GM12878 (cell line): ENCODE results near the gene KIAA1217. TPM values are rescaled to one million over a fixed set of nuclear protein-coding genes. Genes with fewer than 3 reads are reported as not detected.
A peak's percentile ranks its signal among the peaks of the same experiment; 100 is the strongest.

Experiments used
- ATAC-seq: fragments of 200-7000 bp; cut with Tn5 transposase; 3 replicates; pipeline ENCODE4 v1.9.1; 2020; ENCODE audit warnings: mild to moderate bottlenecking, moderate library complexity
- BruUV-seq: library from RNA; stranded (reverse); fragments of 400-500 nt; replicated peaks from 2 replicates; lab custom pipeline; 2021; lab: Mats Ljungman, UMichigan
- CTCF ChIA-PET: fragments of 300-600 bp; sonication (Branson Sonifier 250); formaldehyde crosslinking; extraction: SDS; loops from one replicate; lab custom pipeline; 2021; ENCODE audit warnings: inconsistent platforms; lab: Yijun Ruan, JAX
- POLR2A ChIA-PET: fragments of 350-600 bp; formaldehyde crosslinking; extraction: SDS; loops from one replicate; lab custom pipeline; 2021; ENCODE audit warnings: inconsistent platforms; lab: Charles Lee
- RAD21 ChIA-PET: fragments of 300-600 bp; sonication (Branson Sonifier 250); formaldehyde crosslinking; loops from one replicate; lab custom pipeline; 2023; ENCODE audit warnings: antibody characterized with exemption; ENCODE audit not compliant: unreplicated experiment; lab: Charles Lee
- SMC1A ChIA-PET: fragments of 300-600 bp; sonication (Branson Sonifier 250); formaldehyde crosslinking; loops from one replicate; lab custom pipeline; 2023; ENCODE audit not compliant: unreplicated experiment, uncharacterized antibody; lab: Charles Lee
- DNase-seq: peaks from one replicate; pipeline ENCODE4 v3.0.0-alpha.2; 2011; ENCODE audit warnings: low read depth, low spot score
- FAIRE-seq: peaks from 3 replicates; lab custom pipeline; 2011; peaks lifted over from hg19 to GRCh38; lab: Jason Lieb, UNC
- H2AFZ ChIP-seq: 2 replicates; pipeline ENCODE4 v1.6.0; 2011; ENCODE audit warnings: low read depth, low read length, control low read depth; ENCODE audit not compliant: control insufficient read depth
- H3K27ac ChIP-seq: 2 replicates; pipeline ENCODE4 v1.5.1; 2011; ENCODE audit warnings: control low read depth; ENCODE audit not compliant: control insufficient read depth, insufficient read depth
- H3K27me3 ChIP-seq, 2 experiments: replicated peaks in 1 of 2; 2 replicates each; pipeline versions ENCODE4 v1.6.0 to v1.6.1; 2011; ENCODE audit warnings: low read length in 1 of 2; ENCODE audit not compliant: control insufficient read depth in 2 of 2, insufficient read depth in 2 of 2
- H3K36me3 ChIP-seq, 2 experiments: 2 replicates each; pipeline ENCODE4 v1.5.1; 2011; ENCODE audit warnings: low read length in 1 of 2; ENCODE audit not compliant: control insufficient read depth in 2 of 2, insufficient read depth in 2 of 2
- H3K4me1 ChIP-seq: 2 replicates; pipeline ENCODE4 v1.6.1; 2011; ENCODE audit warnings: mild to moderate bottlenecking, low read length, moderate library complexity, mixed read lengths; ENCODE audit not compliant: control insufficient read depth, insufficient read depth
- H3K4me2 ChIP-seq: 2 replicates; pipeline ENCODE4 v1.6.0; 2011; ENCODE audit warnings: control low read depth; ENCODE audit not compliant: control insufficient read depth, insufficient read depth
- H3K4me3 ChIP-seq: fragments of 200-600 bp; sonication (generic); 2 replicates; pipeline ENCODE4 v1.5.1; 2016
- H3K79me2 ChIP-seq: 2 replicates; pipeline ENCODE4 v1.6.0; 2011; ENCODE audit warnings: low read length; ENCODE audit not compliant: control insufficient read depth, insufficient read depth
- H3K9ac ChIP-seq: 2 replicates; pipeline ENCODE4 v1.8.0; 2011; ENCODE audit warnings: low read length, control low read depth, mixed read lengths; ENCODE audit not compliant: control insufficient read depth, insufficient read depth
- H3K9me3 ChIP-seq: replicated peaks from 3 replicates; pipeline ENCODE4 v1.5.1; 2011; ENCODE audit warnings: mild to moderate bottlenecking, low read length; ENCODE audit not compliant: control insufficient read depth, insufficient read depth
- H4K20me1 ChIP-seq: 2 replicates; pipeline ENCODE4 v1.6.0; 2011; ENCODE audit not compliant: control insufficient read depth, insufficient read depth
- ATF3 ChIP-seq: IDR thresholded peaks from 2 replicates; pipeline ENCODE4 v1.6.1; 2011; ENCODE audit warnings: low read depth, mild to moderate bottlenecking, low read length, moderate library complexity, borderline replicate concordance; ENCODE audit errors: extremely low read depth
- BACH1 ChIP-seq: fragments of 450-650 bp; IDR thresholded peaks from 2 replicates; pipeline ENCODE4 v1.6.1; 2017; ENCODE audit warnings: mild to moderate bottlenecking, borderline replicate concordance
- CEBPB ChIP-seq, 2 experiments: fragments of 150-350 bp in 1 of 2; IDR thresholded peaks; 2 replicates each; pipeline ENCODE4 v1.6.1; 2012 to 2014; ENCODE audit warnings: low read depth in 2 of 2, low read length in 2 of 2, borderline replicate concordance in 1 of 2, inconsistent platforms in 1 of 2
- CHD4 ChIP-seq: fragments of 200-600 bp; sonication (generic); IDR thresholded peaks from 2 replicates; pipeline ENCODE4 v1.6.1; 2016; ENCODE audit warnings: mild to moderate bottlenecking
- GATAD2B ChIP-seq: fragments of 450-650 bp; conservative IDR thresholded peaks from 2 replicates; pipeline ENCODE4 v1.6.1; 2017; ENCODE audit warnings: low read depth, mild to moderate bottlenecking, moderate library complexity
- HDAC2 ChIP-seq: fragments of 200-600 bp; sonication (generic); IDR thresholded peaks from 2 replicates; pipeline ENCODE4 v1.6.1; 2017
- JUNB ChIP-seq: IDR thresholded peaks from 2 replicates; pipeline ENCODE4 v1.6.1; 2016; ENCODE audit warnings: antibody characterized with exemption, mild to moderate bottlenecking
- MEF2B ChIP-seq: fragments of 450-650 bp; IDR thresholded peaks from 2 replicates; pipeline ENCODE4 v1.6.1; 2018; ENCODE audit warnings: mild to moderate bottlenecking, moderate library complexity; ENCODE audit not compliant: partially characterized antibody, poor library complexity, severe bottlenecking
- NR2F1 ChIP-seq: fragments of 450-650 bp; conservative IDR thresholded peaks from 2 replicates; pipeline ENCODE4 v1.6.1; 2017; ENCODE audit warnings: mild to moderate bottlenecking
- PAX5 ChIP-seq: IDR thresholded peaks from 2 replicates; pipeline ENCODE4 v1.6.1; 2011; ENCODE audit warnings: low read depth, low read length, borderline replicate concordance
- PAX8 ChIP-seq: fragments of 450-650 bp; IDR thresholded peaks from 2 replicates; pipeline ENCODE4 v1.6.1; 2017; ENCODE audit warnings: mild to moderate bottlenecking, moderate library complexity
- POLR2AphosphoS2 ChIP-seq: IDR thresholded peaks from 2 replicates; pipeline ENCODE4 v1.6.1; 2011; ENCODE audit warnings: low read depth, mild to moderate bottlenecking, low read length, improper control_type of control experiment, moderate library complexity
- RAD21 ChIP-seq: IDR thresholded peaks from 2 replicates; pipeline ENCODE4 v1.6.1; 2011; ENCODE audit warnings: mild to moderate bottlenecking, low read depth, low read length, moderate library complexity; ENCODE audit not compliant: insufficient read depth
- SIX5 ChIP-seq: IDR thresholded peaks from 2 replicates; pipeline ENCODE4 v1.6.1; 2011; ENCODE audit warnings: mild to moderate bottlenecking, low read depth, low read length, moderate library complexity; ENCODE audit not compliant: severe bottlenecking
- ZNF274 ChIP-seq: IDR thresholded peaks from one replicate; pipeline ENCODE4 v1.8.0; 2011; ENCODE audit not compliant: insufficient read length, insufficient read depth
- WGBS: methylation state at CpG from one replicate; pipeline ENCODE4 v1.1.6; 2016; ENCODE audit warnings: low lambda C conversion rate; ENCODE audit not compliant: insufficient replicate concordance, insufficient coverage; ENCODE audit errors: missing lambda C conversion rate; 5-methylcytosine and 5-hydroxymethylcytosine counted together
- in situ Hi-C: fragments of 300-500 bp; cut with MboI; formaldehyde crosslinking; loops from 9 replicates; pipeline ENCODE4 v1.14.3; 2018; ENCODE audit warnings: mixed read lengths
- intact Hi-C: fragments of 100-400 bp; cut with micrococcal nuclease; formaldehyde crosslinking; loops from one replicate; pipeline ENCODE4 v1.14.2; 2022; ENCODE audit not compliant: unreplicated experiment
- polyA plus RNA-seq, 11 experiments: library from polyadenylated mRNA; depleted of rRNA in 4 of 11; unstranded in 6 of 11; stranded (reverse) in 5 of 11; fragments of >200 nt; fragmentation: Nextera tagmentation in 4 of 11; fragmentation: Illumina TruSeq in 1 of 11; extraction: Ambion mirVana in 4 of 11; extraction: Trizol in 1 of 11; gene quantifications; 1 replicate in 1 of 11; 2 replicates in 10 of 11; pipeline versions ENCODE4 v1.2.1 to v1.2.3, GENCODE V29; 2011 to 2016; ENCODE audit warnings: inconsistent platforms in 2 of 11, missing spikeins in 2 of 11, low read depth in 1 of 11
- total RNA-seq, 4 experiments: library from RNA; depleted of rRNA in 3 of 4; stranded (reverse); fragments of >200 nt in 3 of 4; fragmentation: Illumina TruSeq in 1 of 4; extraction: Trizol in 1 of 4; gene quantifications; 2 replicates each; pipeline versions ENCODE4 v1.2.1 to v1.2.3, GENCODE V29; 2013 to 2021

KIAA1217 gene
- total and polyA plus RNA-seq, 10 of the 15 experiments (the other 5 are each of a cell fraction or from before 2014, with no cell fraction given): 0.57 to 3.8 (median 2.1) TPM

DNA sequence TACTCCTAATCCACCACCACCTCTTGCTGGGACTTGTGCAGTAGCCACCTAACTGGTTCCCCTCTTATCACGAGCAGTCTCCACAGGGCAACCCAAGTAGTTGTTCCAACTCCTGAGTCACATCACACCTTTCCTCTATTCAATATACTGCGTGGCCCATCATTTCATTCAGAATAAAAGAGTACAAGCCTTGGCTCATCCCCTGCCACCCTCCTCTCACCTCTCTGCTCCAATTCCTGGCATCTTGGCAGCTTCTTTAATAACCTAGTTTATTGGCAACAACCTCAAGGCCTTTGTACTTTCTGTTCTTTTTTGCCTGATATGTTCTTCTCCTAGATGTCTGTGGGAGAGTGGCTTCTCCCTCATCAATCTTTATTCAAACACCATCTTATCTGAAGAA, 199.4 kb downstream of the KIAA1217 start:
- ChIA-PET SMC1A (no interaction called here), RAD21 (no interaction called here), POLR2A (no interaction called here), CTCF (interaction anchor here (1.6 kb wide), 1 partner anchor 20 kb away, joined by 5 read pairs; no protein-coding TSS in a partner anchor)
- no peaks in the 10 kb centered on the region for H3K27me3 ChIP-seq
- no peak overlapping the region for H3K27ac ChIP-seq
- DNase-seq (no peak), ATAC-seq (no peak), FAIRE-seq (no peak)
- H3K79me2 ChIP-seq: no peaks in the 10 kb centered on the region
- H3K9ac ChIP-seq: no peak overlapping the region
- H2AFZ ChIP-seq: no peak overlapping the region
- in situ Hi-C loops: no loop called here
- WGBS: 19% methylated on average over 2 of the region's 2 CpGs
- no peaks in the 10 kb centered on the region for H4K20me1 ChIP-seq
- BruUV-seq: no TSS peak
- TF ChIP-seq BACH1: no peak
- TF ChIP-seq HDAC2: no peak
- TF ChIP-seq JUNB: no peak
- no peak for TF ChIP-seq NR2F1
- TF ChIP-seq SIX5: no peak
- no peaks in the 10 kb centered on the region; the same call in 2 of the 3 replicates for H3K9me3 ChIP-seq
- H3K4me1 ChIP-seq: no peaks in the 10 kb centered on the region
- H3K36me3 ChIP-seq: no peaks in the 10 kb centered on the region
- no peak overlapping the region for H3K4me3 ChIP-seq
- intact Hi-C loops: no loop called here
- no peak overlapping the region for H3K4me2 ChIP-seq

DNA sequence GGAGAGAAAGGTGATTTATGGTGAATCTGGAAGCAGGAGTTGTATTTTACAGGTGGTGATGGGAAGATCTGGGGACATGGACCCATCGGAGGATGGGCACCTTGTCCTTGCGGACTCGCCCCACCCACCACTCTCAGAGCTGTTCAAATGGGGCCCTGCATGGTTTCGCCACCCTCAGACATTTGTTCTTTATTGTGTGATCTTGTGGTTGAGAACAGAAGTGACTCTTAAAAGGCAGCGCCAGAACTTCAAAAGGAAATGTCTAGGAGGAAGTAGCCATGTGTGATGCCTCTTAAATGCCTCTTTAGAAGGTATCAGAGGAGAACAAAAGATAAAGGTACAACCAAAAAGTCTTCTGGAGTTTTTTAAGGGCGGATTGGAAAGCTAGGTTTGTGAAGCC, 205.7 kb downstream of the KIAA1217 start:
- no peak overlapping the region for H3K4me2 ChIP-seq
- H3K36me3 ChIP-seq: no peaks in the 10 kb centered on the region
- peaks cover 3% of the 10 kb centered on the region; the same call in 2 of the 3 replicates for H3K9me3 ChIP-seq
- SMC1A ChIA-PET: interaction anchor here (1.0 to 1.6 kb wide), 5 partner anchors 9 to 16 kb away, joined by 3 to 6 read pairs (median 3); no protein-coding TSS in a partner anchor
- no peaks in the 10 kb centered on the region for H3K79me2 ChIP-seq
- RAD21 ChIA-PET: interaction anchor here (1.4 kb wide), 1 partner anchor 27 kb away, joined by 3 read pairs; no protein-coding TSS in a partner anchor
- 16% methylated on average over 6 of the region's 6 CpGs for WGBS
- H4K20me1 ChIP-seq: no peaks in the 10 kb centered on the region
- H3K4me3 ChIP-seq: no peak overlapping the region
- no peaks in the 10 kb centered on the region for H3K4me1 ChIP-seq
- H3K27me3 ChIP-seq: no peaks in the 10 kb centered on the region
- H3K9ac ChIP-seq: no peak overlapping the region
- in situ Hi-C loops (no loop called here), intact Hi-C loops (no loop called here)
- DNase-seq: no peak
- no peak overlapping the region for H2AFZ ChIP-seq
- CTCF ChIA-PET: interaction anchor here (0.6 kb wide), 1 partner anchor 77 kb away, joined by 3 read pairs; no protein-coding TSS in a partner anchor
- POLR2A ChIA-PET: interaction anchor here (0.7 to 0.9 kb wide), 3 partner anchors 9 to 856 kb away, joined by 3 to 4 read pairs (median 3); no protein-coding TSS in a partner anchor
- H3K27ac ChIP-seq: no peak overlapping the region
- ATAC-seq: peak; percentile 70
- no peak for FAIRE-seq
- no TSS peak for BruUV-seq
- no peak for TF ChIP-seq POLR2AphosphoS2
- TF ChIP-seq PAX8: no peak
- no peak for TF ChIP-seq GATAD2B
- TF ChIP-seq PAX5: no peak
- TF ChIP-seq CEBPB (IDR thresholded peaks at IDR 0.05; ENCODE audit: borderline replicate concordance in 1 of 2, low read depth in 2 of 2, low read length in 2 of 2): no peak
- TF ChIP-seq MEF2B: no peak
- no peak for TF ChIP-seq ATF3
- no peak for TF ChIP-seq ZNF274
- TF ChIP-seq CHD4: no peak
- no peak for TF ChIP-seq RAD21
